22Rv1 (cell line): Measurements from ENCODE around the gene RNF130.

Experiments used
- CTCF ChIP-seq: fragments of 450-650 bp; IDR thresholded peaks from 2 replicates; pipeline ENCODE4 v1.5.1; 2017; ENCODE audit warnings: mild to moderate bottlenecking
- ZFX ChIP-seq: fragments of 450-650 bp; IDR thresholded peaks from 2 replicates; pipeline ENCODE4 v1.6.1; 2017; ENCODE audit warnings: antibody characterized with exemption, borderline replicate concordance

GRCh38 chr5:180068519-180069090 lies 3.0 kb downstream of the RNF130 start:
- TF ChIP-seq CTCF: no peak
- TF ChIP-seq ZFX: no peak
